T1000 (cell line): ENCODE measurements around the gene FAM177B.

Experiments used
- DNase-seq: peaks from one replicate; lab custom pipeline; 2025; ENCODE audit warnings: mixed read lengths; lab: John Stamatoyannopoulos, UW

Gene FAM177B

GRCh38 chr1:222736972-222737371 is at the start of gene FAM177B:
Gene FAM177B, plus strand, starts transcription at chr1:222737202. Its CDS starts 9,344 bp downstream, at chr1:222746546.
- no peak for DNase-seq

- no peak for DNase-seq
Observed at GRCh38 chr1:222691016-222691415, 46.0 kb upstream of the FAM177B start.

GRCh38 chr1:222694927-222695326 is 42.1 kb upstream of the FAM177B start:
- no peak for DNase-seq

- no peak for DNase-seq
Observed at GRCh38 chr1:222696741-222697140, 40.3 kb upstream of the FAM177B start.

GRCh38 chr1:222697203-222697602 is 39.8 kb upstream of the FAM177B start:
- no peak for DNase-seq

- DNase-seq = no peak
Observed at GRCh38 chr1:222697826-222698225, 39.2 kb upstream of the FAM177B start.

- DNase-seq = no peak
Observed at GRCh38 chr1:222702210-222702609, 34.8 kb upstream of the FAM177B start.

- no peak for DNase-seq
Observed at GRCh38 chr1:222704260-222704659, 32.7 kb upstream of the FAM177B start.

GRCh38 chr1:222706815-222707214 is 30.2 kb upstream of the FAM177B start:
- DNase-seq = no peak

GRCh38 chr1:222709700-222710153 is 27.3 kb upstream of the FAM177B start:
- no peak for DNase-seq

- DNase-seq = peak; percentile 45
Observed at GRCh38 chr1:222711319-222712252, 25.4 kb upstream of the FAM177B start.

GRCh38 chr1:222712253-222713090 is 24.5 kb upstream of the FAM177B start, which contains the start of the genes AIDA and BROX:
Gene AIDA, minus strand, starts transcription at chr1:222712491. Its CDS starts 174 bp downstream, at chr1:222712317.
Gene BROX, plus strand, starts transcription at chr1:222712564. Its CDS starts 3,136 bp downstream, at chr1:222715700.
- DNase-seq = peak; percentile 88

GRCh38 chr1:222713091-222713961 is 23.7 kb upstream of the FAM177B start:
- peak; percentile 87 for DNase-seq

- DNase-seq = no peak
Observed at GRCh38 chr1:222716393-222716792, 20.6 kb upstream of the FAM177B start.

- no peak for DNase-seq
Observed at GRCh38 chr1:222728746-222729145, 8.3 kb upstream of the FAM177B start.

- DNase-seq = no peak
Observed at GRCh38 chr1:222730866-222731265, 6.1 kb upstream of the FAM177B start.

- no peak for DNase-seq
Observed at GRCh38 chr1:222732216-222733159, 4.5 kb upstream of the FAM177B start.

- no peak for DNase-seq
Observed at GRCh38 chr1:222734740-222735139, 2.3 kb upstream of the FAM177B start.

GRCh38 chr1:222736470-222736869 is 532 bp upstream of the FAM177B start:
- no peak for DNase-seq

- DNase-seq = no peak
Observed at GRCh38 chr1:222739465-222739864, 2.5 kb downstream of the FAM177B start.
